CD4-positive, alpha-beta memory T cell (primary cell): ENCODE results near the gene ILK. TPM values are rescaled to one million over a fixed set of nuclear protein-coding genes. Genes with fewer than 3 reads are reported as not detected.

Source experiments
- CTCF ChIA-PET: fragments of 350-600 bp; sonication (Branson Sonifier 250); formaldehyde crosslinking; loops from one replicate; lab custom pipeline; 2021; ENCODE audit warnings: inconsistent platforms; ENCODE audit not compliant: partially characterized antibody; lab: Charles Lee
- POLR2A ChIA-PET: fragments of 350-600 bp; sonication (Branson Sonifier 250); formaldehyde crosslinking; loops from one replicate; lab custom pipeline; 2021; ENCODE audit not compliant: partially characterized antibody; lab: Charles Lee
- DNase-seq, 5 donors: peaks; one replicate each; pipeline versions ENCODE4 v3.0.0 to v3.0.0-alpha.2; 2020 to 2022; ENCODE audit warnings: mixed read lengths in 1 of 5
- H3K27ac ChIP-seq: one replicate; pipeline ENCODE4 v1.7.0; 2013; ENCODE audit warnings: low read depth, low read length
- H3K27me3 ChIP-seq: 2 replicates; pipeline ENCODE4 v1.7.0; 2013; ENCODE audit warnings: mild to moderate bottlenecking, low read length, moderate library complexity; ENCODE audit not compliant: insufficient read depth
- H3K36me3 ChIP-seq: 2 replicates; pipeline ENCODE4 v1.7.0; 2013; ENCODE audit warnings: mild to moderate bottlenecking, low read length, moderate library complexity; ENCODE audit not compliant: insufficient read depth
- H3K4me1 ChIP-seq: 2 replicates; pipeline ENCODE4 v1.7.0; 2013; ENCODE audit warnings: mild to moderate bottlenecking, low read length, moderate library complexity; ENCODE audit not compliant: insufficient read depth
- H3K4me3 ChIP-seq, 2 donors: one replicate each; pipeline ENCODE4 v1.7.0; 2013; ENCODE audit warnings: low read length in 2 of 2, mild to moderate bottlenecking in 1 of 2
- H3K9me3 ChIP-seq, 2 donors: one replicate each; pipeline ENCODE4 v1.7.0; 2013; ENCODE audit warnings: low read length in 2 of 2, control low read depth in 1 of 2; ENCODE audit not compliant: control insufficient read depth in 1 of 2
- H3K27ac Mint-ChIP-seq, 7 donors: one replicate each; pipeline ENCODE4 v1.8.0; 2020 to 2021; ENCODE audit warnings: mixed read lengths in 7 of 7, mild to moderate bottlenecking in 6 of 7, inconsistent platforms in 3 of 7, moderate library complexity in 3 of 7
- H3K27me3 Mint-ChIP-seq, 2 donors: one replicate each; pipeline ENCODE4 v1.8.0; 2020 to 2021; ENCODE audit warnings: mixed read lengths in 2 of 2
- H3K36me3 Mint-ChIP-seq, 2 donors: one replicate each; pipeline ENCODE4 v1.8.0; 2020 to 2021; ENCODE audit warnings: mixed read lengths in 2 of 2, inconsistent platforms in 1 of 2, mild to moderate bottlenecking in 1 of 2
- H3K4me1 Mint-ChIP-seq, 4 donors: one replicate each; pipeline ENCODE4 v1.8.0; 2020 to 2021; ENCODE audit warnings: mixed read lengths in 4 of 4, mild to moderate bottlenecking in 1 of 4
- H3K4me3 Mint-ChIP-seq, 8 donors: one replicate each; pipeline ENCODE4 v1.8.0; 2020 to 2021; ENCODE audit warnings: mixed read lengths in 8 of 8, mild to moderate bottlenecking in 7 of 8, moderate library complexity in 6 of 8, inconsistent platforms in 3 of 8
- H3K9me3 Mint-ChIP-seq, 8 donors: one replicate each; pipeline ENCODE4 v1.8.0; 2020 to 2021; ENCODE audit warnings: mixed read lengths in 8 of 8, mild to moderate bottlenecking in 5 of 8, inconsistent platforms in 3 of 8, moderate library complexity in 1 of 8
- intact Hi-C: fragments of 100-400 bp; cut with micrococcal nuclease; formaldehyde crosslinking; loops from one replicate; pipeline ENCODE4 v1.15.1; 2023
- polyA plus RNA-seq, 2 donors: library from polyadenylated mRNA; unstranded; fragments of 300-500 nt; fragmentation: Illumina TruSeq; gene quantifications; one replicate each; pipeline ENCODE4 v1.2.3, GENCODE V29; 2021
- total RNA-seq, 2 experiments: library from RNA; stranded (reverse); gene quantifications; one replicate each; pipeline ENCODE4 v1.2.3, GENCODE V29; 2021

ILK gene
- total and polyA plus RNA-seq, 4 experiments from 2014 or later, result 121 to 132 (median 130) TPM

DNA sequence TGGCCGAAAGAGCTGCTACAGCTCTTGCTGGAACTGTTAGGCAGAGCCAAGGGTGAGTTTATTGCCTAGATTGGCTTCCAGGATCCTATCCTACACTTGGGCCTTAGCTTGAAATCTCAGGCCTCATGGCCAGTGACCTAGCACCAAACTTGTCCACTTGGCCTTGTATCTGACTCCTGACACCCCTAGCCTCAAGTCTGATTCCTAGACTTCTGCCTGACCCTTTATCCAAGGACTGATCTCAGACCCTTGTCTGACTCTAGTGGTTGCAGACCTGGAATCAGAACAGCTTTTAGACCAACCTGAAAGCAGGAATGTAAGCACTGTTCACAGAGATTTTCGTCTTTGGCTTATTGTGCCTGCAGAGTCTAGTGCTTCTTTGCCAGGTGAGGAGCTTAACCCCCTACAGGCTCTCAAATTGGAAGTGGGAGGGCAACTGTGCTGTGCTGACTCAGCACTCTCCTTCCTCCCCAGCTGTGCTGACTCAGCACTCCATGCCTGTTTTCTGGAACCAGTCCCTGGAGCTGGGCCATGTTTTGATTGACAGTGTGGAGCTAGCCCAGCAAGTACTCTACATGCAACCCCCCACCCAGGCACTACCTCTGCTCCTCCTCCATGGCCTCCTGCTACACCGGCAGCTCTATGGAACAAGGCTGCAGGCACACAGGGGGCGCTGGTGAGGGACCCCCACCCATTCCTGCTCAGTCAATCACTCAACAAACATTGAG lies 35.2 kb upstream of the ILK start:
- DNase-seq, result no peak
- Histone ChIP-seq H3K4me3 (no peak overlapping the region), H3K27ac (no peak overlapping the region), H3K9me3 (no peaks in the 10 kb centered on the region), H3K36me3 (peaks cover 3% of the 10 kb centered on the region), H3K4me1 (no peaks in the 10 kb centered on the region), H3K27me3 (no peaks in the 10 kb centered on the region)
- intact Hi-C loops, result no loop called here
- no peak overlapping the region for H3K4me3 Mint-ChIP-seq
- H3K27me3 Mint-ChIP-seq, result no peaks in the 10 kb centered on the region
- H3K27ac Mint-ChIP-seq, result no peak overlapping the region
- no peaks in the 10 kb centered on the region for H3K9me3 Mint-ChIP-seq
- POLR2A ChIA-PET, result interaction anchor here (0.8 to 1.0 kb wide), 2 partner anchors 51 to 116 kb away, joined by 3 read pairs; partner anchors contain the start of gene TPP1
- CTCF ChIA-PET, result interaction anchor here (0.7 to 1.2 kb wide), 3 partner anchors 10 to 187 kb away, joined by 3 to 4 read pairs (median 4); no protein-coding TSS in a partner anchor
- peaks cover 19 to 21% of the 10 kb centered on the region in 2 donors for H3K36me3 Mint-ChIP-seq
- H3K4me1 Mint-ChIP-seq, result peaks cover 0 to 4% (median 0%) of the 10 kb centered on the region in 4 donors

- Histone ChIP-seq H3K36me3 (peaks cover 3% of the 10 kb centered on the region), H3K27me3 (no peaks in the 10 kb centered on the region), H3K4me1 (no peaks in the 10 kb centered on the region), H3K27ac (no peak overlapping the region), H3K9me3 (no peaks in the 10 kb centered on the region), H3K4me3 (no peak overlapping the region)
- Mint-ChIP-seq H3K27ac (peak overlapping the region in 1 of 7 donors; percentile 3), H3K9me3 (no peaks in the 10 kb centered on the region), H3K4me3 (no peak overlapping the region), H3K36me3 (peaks cover 16 to 22% of the 10 kb centered on the region in 2 donors), H3K27me3 (no peaks in the 10 kb centered on the region), H3K4me1 (peaks cover 0 to 4% (median 2%) of the 10 kb centered on the region in 4 donors)
- ChIA-PET CTCF (interaction anchor here (1.4 kb wide), 1 partner anchor 113 kb away, joined by 3 read pairs; the partner anchor contains the start of gene MRPL17), POLR2A (no interaction called here)
- DNase-seq, result no peak
- intact Hi-C loops, result no loop called here
Measured at GRCh38 chr11:6569706-6570105, 33.9 kb upstream of the ILK start.

DNA sequence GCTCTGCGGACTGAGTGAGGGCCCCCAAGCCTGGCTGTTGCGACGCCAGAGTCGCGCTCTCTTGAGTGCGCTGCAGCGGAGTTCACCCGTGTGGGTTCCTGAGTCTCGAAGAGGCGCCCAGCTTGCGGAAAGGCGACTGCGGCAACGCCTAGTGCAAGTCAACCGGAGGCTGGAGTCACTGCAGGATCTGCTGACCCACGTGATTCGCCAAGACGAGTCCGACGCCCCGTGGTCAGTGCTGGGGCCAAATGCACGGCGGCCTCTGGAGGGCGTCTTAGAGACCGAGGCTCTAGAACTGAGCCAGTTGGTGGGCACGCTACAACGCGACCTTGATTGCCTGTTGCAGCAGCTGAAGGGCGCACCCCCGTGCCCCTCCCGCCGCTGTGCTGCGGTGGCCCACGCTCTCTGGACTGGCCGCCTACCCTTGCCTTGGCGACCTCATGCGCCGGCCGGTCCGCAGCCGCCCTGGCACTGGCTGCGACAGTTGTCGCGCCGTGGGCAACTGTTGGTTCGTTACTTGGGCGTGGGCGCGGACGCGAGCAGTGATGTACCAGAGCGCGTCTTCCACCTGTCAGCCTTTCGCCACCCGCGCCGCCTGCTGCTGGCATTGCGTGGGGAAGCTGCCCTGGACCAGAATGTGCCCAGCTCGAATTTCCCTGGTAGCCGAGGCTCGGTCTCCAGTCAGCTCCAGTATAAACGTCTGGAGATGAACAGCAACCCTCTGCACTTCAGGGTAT lies 32.7 kb upstream of the ILK start:
- Histone ChIP-seq H3K9me3 (no peaks in the 10 kb centered on the region), H3K36me3 (peaks cover 3% of the 10 kb centered on the region), H3K4me1 (no peaks in the 10 kb centered on the region), H3K27me3 (no peaks in the 10 kb centered on the region), H3K4me3 (no peak overlapping the region), H3K27ac (no peak overlapping the region)
- ChIA-PET CTCF (interaction anchor here (1.4 kb wide), 1 partner anchor 112 kb away, joined by 3 read pairs; the partner anchor contains the start of gene MRPL17), POLR2A (no interaction called here)
- no peak for DNase-seq
- Mint-ChIP-seq H3K27me3 (no peaks in the 10 kb centered on the region), H3K4me1 (peaks cover 0 to 4% (median 2%) of the 10 kb centered on the region in 4 donors), H3K27ac (no peak overlapping the region), H3K4me3 (no peak overlapping the region), H3K9me3 (no peaks in the 10 kb centered on the region), H3K36me3 (peaks cover 16 to 19% of the 10 kb centered on the region in 2 donors)
- intact Hi-C loops, result no loop called here

GRCh38 chr11:6571434-6572008 lies 32.1 kb upstream of the ILK start:
- Mint-ChIP-seq H3K4me1 (peaks cover 2 to 4% (median 2%) of the 10 kb centered on the region in 4 donors), H3K4me3 (no peak overlapping the region), H3K27ac (peak overlapping the region in 1 of 7 donors; percentile 10), H3K36me3 (peaks cover 16 to 18% of the 10 kb centered on the region in 2 donors), H3K9me3 (no peaks in the 10 kb centered on the region), H3K27me3 (no peaks in the 10 kb centered on the region)
- no peaks in the 10 kb centered on the region for H3K4me1 ChIP-seq
- H3K27ac ChIP-seq, result no peak overlapping the region
- DNase-seq, result no peak
- POLR2A ChIA-PET, result no interaction called here
- H3K27me3 ChIP-seq, result no peaks in the 10 kb centered on the region
- H3K36me3 ChIP-seq, result peaks cover 3% of the 10 kb centered on the region
- CTCF ChIA-PET, result interaction anchor here (1.4 kb wide), 1 partner anchor 112 kb away, joined by 3 read pairs; the partner anchor contains the start of gene MRPL17
- H3K9me3 ChIP-seq, result no peaks in the 10 kb centered on the region
- intact Hi-C loops, result no loop called here
- no peak overlapping the region for H3K4me3 ChIP-seq

GRCh38 chr11:6572215-6572614 lies 31.4 kb upstream of the ILK start:
- Histone ChIP-seq H3K4me1 (no peaks in the 10 kb centered on the region), H3K36me3 (peaks cover 3% of the 10 kb centered on the region), H3K9me3 (no peaks in the 10 kb centered on the region), H3K27ac (no peak overlapping the region), H3K27me3 (no peaks in the 10 kb centered on the region), H3K4me3 (no peak overlapping the region)
- ChIA-PET POLR2A (interaction anchor here (1.0 kb wide), 1 partner anchor 40 kb away, joined by 3 read pairs; the partner anchor contains the start of gene TAF10), CTCF (no interaction called here)
- Mint-ChIP-seq H3K36me3 (peaks cover 16% of the 10 kb centered on the region in 2 donors), H3K4me3 (no peak overlapping the region), H3K4me1 (peaks cover 0 to 7% (median 3%) of the 10 kb centered on the region in 4 donors), H3K27me3 (no peaks in the 10 kb centered on the region), H3K27ac (peak overlapping the region in 1 of 7 donors; percentile 10), H3K9me3 (no peaks in the 10 kb centered on the region)
- intact Hi-C loops, result no loop called here
- no peak for DNase-seq

- H3K27me3 ChIP-seq, result no peaks in the 10 kb centered on the region
- no peak for DNase-seq
- peaks cover 0 to 7% (median 3%) of the 10 kb centered on the region in 4 donors for H3K4me1 Mint-ChIP-seq
- H3K9me3 Mint-ChIP-seq, result no peaks in the 10 kb centered on the region
- no peaks in the 10 kb centered on the region for H3K36me3 ChIP-seq
- no peak overlapping the region for H3K4me3 ChIP-seq
- no peak overlapping the region for H3K27ac Mint-ChIP-seq
- no peaks in the 10 kb centered on the region for H3K27me3 Mint-ChIP-seq
- intact Hi-C loops, result no loop called here
- no peaks in the 10 kb centered on the region for H3K4me1 ChIP-seq
- H3K9me3 ChIP-seq, result no peaks in the 10 kb centered on the region
- POLR2A ChIA-PET, result no interaction called here
- CTCF ChIA-PET, result interaction anchor here (1.0 to 1.4 kb wide), 2 partner anchors 196 to 222 kb away, joined by 3 read pairs; no protein-coding TSS in a partner anchor
- H3K27ac ChIP-seq, result no peak overlapping the region
- peaks cover 12 to 15% of the 10 kb centered on the region in 2 donors for H3K36me3 Mint-ChIP-seq
- no peak overlapping the region for H3K4me3 Mint-ChIP-seq
Measured at GRCh38 chr11:6574816-6575715, 28.5 kb upstream of the ILK start.
